SU-DHL-6 (cell line): ENCODE measurements around the gene PPP2R2B.

Experiments
- H2AFZ ChIP-seq: fragments of 200-600 bp; sonication (generic); 2 replicates; pipeline ENCODE4 v1.6.1; 2014; ENCODE audit warnings: low read depth, mild to moderate bottlenecking, moderate library complexity, mixed read lengths, antibody characterized with exemption, low read length; ENCODE audit not compliant: severe bottlenecking
- H3F3A ChIP-seq: fragments of 200-600 bp; shearing (Covaris generic); 2 replicates; pipeline ENCODE4 v1.6.0; 2016; ENCODE audit warnings: antibody characterized with exemption, mild to moderate bottlenecking; ENCODE audit not compliant: insufficient read depth
- H3K27ac ChIP-seq: fragments of 200-600 bp; sonication (generic); 2 replicates; pipeline ENCODE4 v1.5.1; 2016; ENCODE audit warnings: low read depth, mild to moderate bottlenecking, low read length, moderate library complexity, mixed read lengths
- H3K27me3 ChIP-seq: fragments of 200-600 bp; sonication (generic), shearing (Covaris generic); 2 replicates; pipeline ENCODE4 v1.6.0; 2014; ENCODE audit warnings: mild to moderate bottlenecking, low read length
- H3K36me3 ChIP-seq: fragments of 200-600 bp; sonication (generic); 2 replicates; pipeline ENCODE4 v1.6.1; 2014; ENCODE audit warnings: mild to moderate bottlenecking, low read length, mixed read lengths
- H3K4me2 ChIP-seq: fragments of 300-600, 200-600 bp; shearing (Covaris generic), sonication (generic); 2 replicates; pipeline ENCODE4 v1.6.0; 2014; ENCODE audit warnings: low read length, low read depth, mild to moderate bottlenecking; ENCODE audit not compliant: poor library complexity, severe bottlenecking
- H3K4me3 ChIP-seq: fragments of 200-600 bp; sonication (generic); 2 replicates; pipeline ENCODE4 v1.5.1; 2014; ENCODE audit warnings: antibody characterized with exemption, low read length, mild to moderate bottlenecking, mixed read lengths; ENCODE audit not compliant: insufficient read depth, poor library complexity, severe bottlenecking
- H3K79me2 ChIP-seq: fragments of 200-600 bp; sonication (generic); 2 replicates; pipeline ENCODE4 v1.6.1; 2014; ENCODE audit warnings: mild to moderate bottlenecking, low read length, moderate library complexity; ENCODE audit not compliant: insufficient read depth
- H3K9ac ChIP-seq: fragments of 200-600 bp; sonication (generic); 2 replicates; pipeline ENCODE4 v1.7.0; 2014; ENCODE audit warnings: mild to moderate bottlenecking, low read length
- H3K9me2 ChIP-seq: fragments of 200-600 bp; sonication (generic); replicated peaks from 2 replicates; pipeline ENCODE4 v1.6.1; 2014; ENCODE audit warnings: low read length; ENCODE audit not compliant: insufficient read depth
- H3K9me3 ChIP-seq: fragments of 200-600 bp; sonication (generic); 2 replicates; pipeline ENCODE4 v1.6.1; 2014; ENCODE audit warnings: low read length, mixed read lengths; ENCODE audit not compliant: insufficient read depth
- H4K20me1 ChIP-seq: fragments of 200-600 bp; sonication (generic); 2 replicates; pipeline ENCODE4 v1.6.1; 2014; ENCODE audit warnings: low read depth, mild to moderate bottlenecking, antibody characterized with exemption, low read length, moderate library complexity, mixed read lengths
- CTCF ChIP-seq: fragments of 200-600 bp; sonication (generic); IDR thresholded peaks from one replicate; pipeline ENCODE4 v1.5.1; 2017; ENCODE audit warnings: antibody characterized with exemption, mild to moderate bottlenecking, low read length, moderate library complexity; ENCODE audit not compliant: insufficient read depth, poor library complexity, severe bottlenecking
- EZH2phosphoT487 ChIP-seq: fragments of 200-600 bp; sonication (generic), shearing (Covaris generic); conservative IDR thresholded peaks from 2 replicates; pipeline ENCODE4 v1.6.1; 2018; ENCODE audit warnings: mild to moderate bottlenecking, antibody characterized with exemption, low read length, moderate library complexity, mixed read lengths

Gene PPP2R2B

GRCh38 chr5:146633323-146633764 lies 245.2 kb downstream of the PPP2R2B start:
- TF ChIP-seq EZH2phosphoT487 = no peak
- no peak for TF ChIP-seq CTCF
- Histone ChIP-seq H4K20me1 (no peaks in the 10 kb centered on the region), H3K27me3 (no peaks in the 10 kb centered on the region), H3K9ac (no peak overlapping the region), H3K27ac (no peak overlapping the region), H3K4me2 (no peak overlapping the region), H3K9me2 (no peaks in the 10 kb centered on the region), H3K9me3 (no peaks in the 10 kb centered on the region), H3K4me3 (no peak overlapping the region), H3K79me2 (no peaks in the 10 kb centered on the region), H2AFZ (no peak overlapping the region), H3K36me3 (no peaks in the 10 kb centered on the region), H3F3A (no peaks in the 10 kb centered on the region)

DNA sequence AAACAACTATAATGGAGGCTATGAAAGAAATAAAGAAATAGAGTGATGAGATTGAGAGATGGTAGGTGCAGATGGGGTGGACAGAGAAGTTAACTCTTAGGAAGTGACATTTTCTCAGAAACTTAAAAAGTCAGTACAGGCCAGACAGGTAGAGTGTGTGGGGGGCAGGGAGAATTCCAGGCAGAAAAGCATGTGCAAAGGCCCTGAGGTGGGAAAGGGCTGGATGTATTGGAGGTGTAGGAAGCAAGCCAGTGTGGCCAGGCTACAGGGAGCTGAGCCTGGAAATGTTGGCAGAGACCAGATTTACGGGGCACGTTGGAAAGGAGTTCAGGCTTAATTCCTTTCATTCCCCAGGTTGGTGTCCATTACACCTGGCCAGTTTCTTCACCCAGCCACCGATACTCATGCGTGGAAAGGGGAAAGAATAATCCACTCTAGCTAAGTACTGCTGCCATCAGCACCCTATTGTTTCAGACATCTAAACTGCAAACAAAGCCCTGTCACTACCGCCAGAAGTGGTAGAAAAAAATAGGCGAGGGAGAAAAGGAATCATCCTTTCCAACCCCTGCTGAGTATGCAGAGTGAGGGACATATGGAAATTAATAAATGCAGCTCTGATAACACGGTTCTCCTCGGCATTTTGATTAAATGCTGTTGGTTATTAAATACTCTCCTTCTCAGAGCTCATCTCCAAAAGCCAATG lies 245.8 kb downstream of the PPP2R2B start:
- H3K36me3 ChIP-seq = no peaks in the 10 kb centered on the region
- TF ChIP-seq CTCF (no peak), EZH2phosphoT487 (no peak)

DNA sequence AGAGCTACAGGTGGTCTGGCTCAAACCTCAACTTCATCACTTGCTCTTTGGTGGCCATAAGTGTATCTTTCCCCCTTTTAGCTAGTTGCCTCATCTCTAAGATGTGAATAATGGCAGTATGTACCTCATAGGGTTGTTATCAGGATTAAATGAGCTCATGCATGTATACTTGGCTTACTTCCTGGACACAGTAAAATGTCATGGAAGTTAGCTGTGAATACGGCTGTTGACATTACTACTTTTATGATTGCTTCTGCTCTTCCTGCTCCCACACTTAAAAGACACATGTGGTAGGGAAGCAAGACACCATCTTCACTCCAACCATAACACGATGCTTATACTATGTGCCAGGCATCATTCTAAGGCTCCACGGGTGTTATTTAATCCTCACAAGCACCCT lies 248.1 kb downstream of the PPP2R2B start:
- Histone ChIP-seq H3K4me3 (no peak overlapping the region), H3K9me3 (no peaks in the 10 kb centered on the region), H3K4me2 (no peak overlapping the region), H3K9ac (no peak overlapping the region), H3K9me2 (no peaks in the 10 kb centered on the region), H3F3A (no peaks in the 10 kb centered on the region), H3K36me3 (no peaks in the 10 kb centered on the region), H3K27ac (no peak overlapping the region), H2AFZ (no peak overlapping the region), H3K27me3 (no peaks in the 10 kb centered on the region), H3K79me2 (no peaks in the 10 kb centered on the region), H4K20me1 (no peaks in the 10 kb centered on the region)
- TF ChIP-seq CTCF = no peak
- TF ChIP-seq EZH2phosphoT487 = no peak

More for the DNA sequence above, 245.8 kb downstream of the PPP2R2B start:
- Histone ChIP-seq H3K4me2 (no peak overlapping the region), H3K9me3 (no peaks in the 10 kb centered on the region), H3K27ac (no peak overlapping the region), H3K27me3 (no peaks in the 10 kb centered on the region), H3K9ac (no peak overlapping the region), H3K9me2 (no peaks in the 10 kb centered on the region), H3K79me2 (no peaks in the 10 kb centered on the region), H3F3A (no peaks in the 10 kb centered on the region), H4K20me1 (no peaks in the 10 kb centered on the region), H2AFZ (no peak overlapping the region), H3K4me3 (no peak overlapping the region)
